PC-9 (cell line): Measurements from ENCODE around the gene HBA1.

Experiments
- EZH2 ChIP-seq: fragments of 200-600 bp; sonication (generic); IDR thresholded peaks from 2 replicates; pipeline ENCODE4 v1.8.0; 2017; ENCODE audit warnings: antibody characterized with exemption, low read depth
- TF ChIP-seq, protein P1 (sequence below): fragments of 200-600 bp; sonication (generic); conservative IDR thresholded peaks from 2 replicates; pipeline ENCODE4 v1.6.1; 2017; ENCODE audit warnings: mixed run types, antibody characterized with exemption, mild to moderate bottlenecking, moderate library complexity

DNA sequence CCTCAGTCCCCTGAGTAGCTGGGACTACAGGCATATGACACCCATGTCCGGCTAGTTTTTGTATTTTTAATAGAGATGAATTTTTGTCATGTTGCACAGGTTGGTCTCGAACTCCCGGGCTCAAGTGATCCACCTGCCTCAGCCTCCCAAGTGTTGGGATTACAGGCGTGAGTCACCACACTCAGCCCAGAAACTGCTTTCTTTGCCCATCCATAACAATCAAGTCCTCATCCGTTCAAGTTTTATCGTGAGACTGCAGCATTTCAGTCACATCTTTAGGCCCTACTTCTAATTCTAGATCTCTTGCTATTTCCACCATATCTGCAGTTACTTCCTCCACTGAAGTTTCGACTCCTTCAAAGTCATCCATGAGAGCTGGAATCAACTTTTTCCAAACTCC, 44.4 kb upstream of the HBA1 start:
- TF ChIP-seq, protein P1, sequence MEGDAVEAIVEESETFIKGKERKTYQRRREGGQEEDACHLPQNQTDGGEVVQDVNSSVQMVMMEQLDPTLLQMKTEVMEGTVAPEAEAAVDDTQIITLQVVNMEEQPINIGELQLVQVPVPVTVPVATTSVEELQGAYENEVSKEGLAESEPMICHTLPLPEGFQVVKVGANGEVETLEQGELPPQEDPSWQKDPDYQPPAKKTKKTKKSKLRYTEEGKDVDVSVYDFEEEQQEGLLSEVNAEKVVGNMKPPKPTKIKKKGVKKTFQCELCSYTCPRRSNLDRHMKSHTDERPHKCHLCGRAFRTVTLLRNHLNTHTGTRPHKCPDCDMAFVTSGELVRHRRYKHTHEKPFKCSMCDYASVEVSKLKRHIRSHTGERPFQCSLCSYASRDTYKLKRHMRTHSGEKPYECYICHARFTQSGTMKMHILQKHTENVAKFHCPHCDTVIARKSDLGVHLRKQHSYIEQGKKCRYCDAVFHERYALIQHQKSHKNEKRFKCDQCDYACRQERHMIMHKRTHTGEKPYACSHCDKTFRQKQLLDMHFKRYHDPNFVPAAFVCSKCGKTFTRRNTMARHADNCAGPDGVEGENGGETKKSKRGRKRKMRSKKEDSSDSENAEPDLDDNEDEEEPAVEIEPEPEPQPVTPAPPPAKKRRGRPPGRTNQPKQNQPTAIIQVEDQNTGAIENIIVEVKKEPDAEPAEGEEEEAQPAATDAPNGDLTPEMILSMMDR, result no peak
- TF ChIP-seq EZH2, result no peak
